Loucy (cell line): Measurements from ENCODE around the gene SLC4A5.

Experiments
- H2AFZ ChIP-seq: fragments of 200-600 bp; sonication (generic); 2 replicates; pipeline ENCODE4 v1.6.0; 2016; ENCODE audit warnings: antibody characterized with exemption, mild to moderate bottlenecking, low read length, moderate library complexity
- H3F3A ChIP-seq: fragments of 200-600 bp; 2 replicates; pipeline ENCODE4 v1.6.0; 2016; ENCODE audit warnings: antibody characterized with exemption, low read depth, mild to moderate bottlenecking
- H3K27me3 ChIP-seq: fragments of 200-600 bp; sonication (generic); 2 replicates; pipeline ENCODE4 v1.6.1; 2014; ENCODE audit warnings: low read length, mild to moderate bottlenecking; ENCODE audit not compliant: insufficient read depth, poor library complexity, severe bottlenecking
- H3K36me3 ChIP-seq: fragments of 200-600 bp; sonication (generic); 2 replicates; pipeline ENCODE4 v1.6.1; 2016; ENCODE audit warnings: low read length; ENCODE audit not compliant: insufficient read depth
- H3K4me1 ChIP-seq: fragments of 200-600 bp; sonication (generic); 2 replicates; pipeline ENCODE4 v1.5.1; 2014; ENCODE audit warnings: low read length, mild to moderate bottlenecking; ENCODE audit not compliant: insufficient read depth, poor library complexity, severe bottlenecking
- H3K4me2 ChIP-seq: fragments of 200-600 bp; sonication (generic); 2 replicates; pipeline ENCODE4 v1.6.0; 2014; ENCODE audit warnings: antibody characterized with exemption, low read length, low read depth, mild to moderate bottlenecking; ENCODE audit not compliant: poor library complexity, severe bottlenecking
- H3K4me3 ChIP-seq: fragments of 200-600 bp; sonication (generic); 2 replicates; pipeline ENCODE4 v1.5.1; 2014; ENCODE audit warnings: low read length, mild to moderate bottlenecking, mixed read lengths; ENCODE audit not compliant: poor library complexity, severe bottlenecking
- H3K79me2 ChIP-seq: fragments of 200-600 bp; sonication (generic); 2 replicates; pipeline ENCODE4 v1.6.1; 2014; ENCODE audit warnings: low read length; ENCODE audit not compliant: insufficient read depth
- H3K9ac ChIP-seq: fragments of 200-600 bp; sonication (generic); 2 replicates; pipeline ENCODE4 v1.6.0; 2014; ENCODE audit warnings: mild to moderate bottlenecking, low read depth, low read length, moderate library complexity; ENCODE audit not compliant: poor library complexity, severe bottlenecking
- H3K9me2 ChIP-seq: fragments of 200-600 bp; sonication (generic); replicated peaks from 2 replicates; pipeline ENCODE4 v1.6.1; 2016; ENCODE audit warnings: low read depth, low read length, mixed read lengths
- H3K9me3 ChIP-seq: fragments of 200-600 bp; sonication (generic); 2 replicates; pipeline ENCODE4 v1.6.1; 2014; ENCODE audit warnings: mild to moderate bottlenecking, antibody characterized with exemption, low read length, low read depth; ENCODE audit not compliant: insufficient read depth
- H4K20me1 ChIP-seq: fragments of 200-600 bp; sonication (generic); 2 replicates; pipeline ENCODE4 v1.6.0; 2014; ENCODE audit warnings: antibody characterized with exemption, low read length, mild to moderate bottlenecking; ENCODE audit not compliant: insufficient read depth, poor library complexity, severe bottlenecking
- EZH2phosphoT487 ChIP-seq: fragments of 200-600 bp; IDR thresholded peaks from 2 replicates; pipeline ENCODE4 v1.6.1; 2018; ENCODE audit warnings: antibody characterized with exemption, mild to moderate bottlenecking, moderate library complexity, borderline replicate concordance
- TF ChIP-seq, protein P1 (sequence below): fragments of 200-600 bp; sonication (generic); conservative IDR thresholded peaks from 2 replicates; pipeline ENCODE4 v1.5.1; 2014; ENCODE audit warnings: mild to moderate bottlenecking, antibody characterized with exemption, low read length

The SLC4A5 gene

GRCh38 chr2:74317701-74318100 is 25.5 kb downstream of the SLC4A5 start:
- Histone ChIP-seq H3F3A (no peaks in the 10 kb centered on the region), H3K79me2 (no peaks in the 10 kb centered on the region), H2AFZ (no peak overlapping the region), H3K4me3 (no peak overlapping the region), H3K36me3 (no peaks in the 10 kb centered on the region), H3K4me2 (no peak overlapping the region), H3K27me3 (no peaks in the 10 kb centered on the region), H4K20me1 (no peaks in the 10 kb centered on the region), H3K4me1 (no peaks in the 10 kb centered on the region), H3K9me2 (no peaks in the 10 kb centered on the region), H3K9ac (no peak overlapping the region), H3K9me3 (no peaks in the 10 kb centered on the region)
- no peak for TF ChIP-seq EZH2phosphoT487
- TF ChIP-seq, protein P1, sequence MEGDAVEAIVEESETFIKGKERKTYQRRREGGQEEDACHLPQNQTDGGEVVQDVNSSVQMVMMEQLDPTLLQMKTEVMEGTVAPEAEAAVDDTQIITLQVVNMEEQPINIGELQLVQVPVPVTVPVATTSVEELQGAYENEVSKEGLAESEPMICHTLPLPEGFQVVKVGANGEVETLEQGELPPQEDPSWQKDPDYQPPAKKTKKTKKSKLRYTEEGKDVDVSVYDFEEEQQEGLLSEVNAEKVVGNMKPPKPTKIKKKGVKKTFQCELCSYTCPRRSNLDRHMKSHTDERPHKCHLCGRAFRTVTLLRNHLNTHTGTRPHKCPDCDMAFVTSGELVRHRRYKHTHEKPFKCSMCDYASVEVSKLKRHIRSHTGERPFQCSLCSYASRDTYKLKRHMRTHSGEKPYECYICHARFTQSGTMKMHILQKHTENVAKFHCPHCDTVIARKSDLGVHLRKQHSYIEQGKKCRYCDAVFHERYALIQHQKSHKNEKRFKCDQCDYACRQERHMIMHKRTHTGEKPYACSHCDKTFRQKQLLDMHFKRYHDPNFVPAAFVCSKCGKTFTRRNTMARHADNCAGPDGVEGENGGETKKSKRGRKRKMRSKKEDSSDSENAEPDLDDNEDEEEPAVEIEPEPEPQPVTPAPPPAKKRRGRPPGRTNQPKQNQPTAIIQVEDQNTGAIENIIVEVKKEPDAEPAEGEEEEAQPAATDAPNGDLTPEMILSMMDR: no peak

GRCh38 chr2:74316627-74317295 is 26.5 kb downstream of the SLC4A5 start:
- no peak for TF ChIP-seq EZH2phosphoT487
- TF ChIP-seq, protein P1: no peak
- H3K9ac ChIP-seq: no peak overlapping the region
- H3K36me3 ChIP-seq: no peaks in the 10 kb centered on the region
- no peaks in the 10 kb centered on the region for H4K20me1 ChIP-seq
- H3K4me3 ChIP-seq: no peak overlapping the region
- no peaks in the 10 kb centered on the region for H3K9me3 ChIP-seq
- no peaks in the 10 kb centered on the region for H3K4me1 ChIP-seq
- no peaks in the 10 kb centered on the region for H3K27me3 ChIP-seq
- H3K79me2 ChIP-seq: no peaks in the 10 kb centered on the region
- H3F3A ChIP-seq: no peaks in the 10 kb centered on the region
- H3K4me2 ChIP-seq: no peak overlapping the region
- no peaks in the 10 kb centered on the region for H3K9me2 ChIP-seq
- no peak overlapping the region for H2AFZ ChIP-seq

DNA sequence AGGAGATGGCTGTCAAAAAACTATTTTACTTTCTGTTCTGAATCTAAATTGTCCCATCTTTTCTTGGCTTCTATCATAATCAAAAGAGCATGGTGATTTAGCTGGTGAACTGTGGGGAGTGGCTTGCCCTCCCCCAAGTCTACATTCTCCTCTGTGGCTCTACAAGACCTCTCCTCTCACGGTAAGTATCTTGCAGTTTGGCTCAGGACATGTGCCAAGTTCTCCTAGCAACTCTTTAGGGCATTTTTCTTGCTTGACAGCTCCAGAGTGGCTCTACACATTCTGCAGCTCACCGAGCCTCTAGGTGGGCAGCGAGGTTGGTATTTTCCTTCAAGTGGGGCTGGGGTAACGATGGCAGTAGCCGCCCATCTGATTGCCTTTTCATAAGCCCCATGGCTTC is 29.1 kb downstream of the SLC4A5 start:
- H3K9me2 ChIP-seq: no peaks in the 10 kb centered on the region
- H3K79me2 ChIP-seq: no peaks in the 10 kb centered on the region
- no peak for TF ChIP-seq EZH2phosphoT487
- TF ChIP-seq, protein P1: no peak
- no peaks in the 10 kb centered on the region for H3K36me3 ChIP-seq
- H3K4me3 ChIP-seq: no peak overlapping the region
- H3K27me3 ChIP-seq: no peaks in the 10 kb centered on the region
- no peaks in the 10 kb centered on the region for H3K9me3 ChIP-seq
- no peak overlapping the region for H2AFZ ChIP-seq
- no peaks in the 10 kb centered on the region for H3K4me1 ChIP-seq
- H4K20me1 ChIP-seq: no peaks in the 10 kb centered on the region
- H3F3A ChIP-seq: no peaks in the 10 kb centered on the region
- no peak overlapping the region for H3K4me2 ChIP-seq
- H3K9ac ChIP-seq: no peak overlapping the region
